Nephron (organoid): Measurements from ENCODE around the gene FARP2.
"Not testable (repeated sequence)": the region's sequence is repeated elsewhere in the genome, so short reads cannot be mapped to it uniquely, and the experiment has no call there.

Experiments
- H3K27ac Mint-ChIP-seq, 3 experiments: 2 replicates each; pipeline ENCODE4 v1.8.0; 2020; ENCODE audit warnings: mixed read lengths in 3 of 3, mild to moderate bottlenecking in 2 of 3, moderate library complexity in 1 of 3
- H3K27me3 Mint-ChIP-seq: 2 replicates; pipeline ENCODE4 v1.8.0; 2021; ENCODE audit warnings: low read depth, mild to moderate bottlenecking, moderate library complexity, mixed read lengths
- H3K36me3 Mint-ChIP-seq: 2 replicates; pipeline ENCODE4 v1.8.0; 2020; ENCODE audit warnings: low read depth, mixed read lengths
- H3K4me1 Mint-ChIP-seq: 2 replicates; pipeline ENCODE4 v1.8.0; 2020; ENCODE audit warnings: mixed read lengths
- H3K4me3 Mint-ChIP-seq, 3 experiments: 2 replicates each; pipeline ENCODE4 v1.8.0; 2020; ENCODE audit warnings: mild to moderate bottlenecking in 3 of 3, mixed read lengths in 3 of 3, moderate library complexity in 2 of 3
- H3K9me3 Mint-ChIP-seq: 2 replicates; pipeline ENCODE4 v1.8.0; 2020; ENCODE audit warnings: mixed read lengths
- TF ChIP-seq, protein P1 (sequence below), 3 experiments: fragments of 200-600 bp; sonication (generic); IDR thresholded peaks; one replicate each; pipeline ENCODE4 v1.5.0; 2021; ENCODE audit warnings: antibody characterized with exemption in 3 of 3; ENCODE audit not compliant: unreplicated experiment in 3 of 3

The FARP2 gene

DNA sequence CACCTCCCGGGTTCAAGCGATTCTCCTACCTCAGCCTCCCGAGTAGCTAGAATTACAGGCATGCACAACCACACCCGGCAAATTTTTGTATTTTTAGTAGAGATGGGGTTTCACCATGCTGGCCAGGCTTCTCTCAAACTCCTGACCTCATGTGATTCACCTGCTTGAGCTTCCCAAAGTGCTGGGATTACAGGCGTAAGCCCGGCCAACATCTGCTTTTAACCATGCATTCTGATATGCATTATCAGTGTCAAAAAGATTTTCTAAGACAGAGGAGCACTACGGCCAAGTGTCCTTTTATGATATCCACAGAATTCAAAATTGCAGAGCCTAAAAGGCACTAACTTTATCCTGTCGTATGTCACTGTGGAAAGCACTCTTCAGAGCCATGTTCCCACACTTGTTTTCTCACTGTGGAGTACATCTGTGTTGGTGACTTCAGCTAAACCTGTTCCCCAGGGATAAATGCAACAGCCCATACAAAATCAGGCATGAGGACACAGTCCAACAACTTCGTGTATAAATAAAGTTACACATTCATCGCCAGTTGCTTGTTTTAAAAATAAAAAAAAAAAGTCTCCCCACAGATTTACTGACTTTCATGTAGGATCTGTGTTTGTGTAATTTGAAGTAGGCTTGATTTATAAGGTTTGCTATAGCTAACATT, 95.9 kb downstream of the FARP2 start:
- H3K27me3 Mint-ChIP-seq, result no peaks in the 10 kb centered on the region
- peak overlapping the region; percentile 15 to 69 (median 38) for H3K27ac Mint-ChIP-seq
- peaks cover 12% of the 10 kb centered on the region for H3K4me1 Mint-ChIP-seq
- TF ChIP-seq, protein P1, sequence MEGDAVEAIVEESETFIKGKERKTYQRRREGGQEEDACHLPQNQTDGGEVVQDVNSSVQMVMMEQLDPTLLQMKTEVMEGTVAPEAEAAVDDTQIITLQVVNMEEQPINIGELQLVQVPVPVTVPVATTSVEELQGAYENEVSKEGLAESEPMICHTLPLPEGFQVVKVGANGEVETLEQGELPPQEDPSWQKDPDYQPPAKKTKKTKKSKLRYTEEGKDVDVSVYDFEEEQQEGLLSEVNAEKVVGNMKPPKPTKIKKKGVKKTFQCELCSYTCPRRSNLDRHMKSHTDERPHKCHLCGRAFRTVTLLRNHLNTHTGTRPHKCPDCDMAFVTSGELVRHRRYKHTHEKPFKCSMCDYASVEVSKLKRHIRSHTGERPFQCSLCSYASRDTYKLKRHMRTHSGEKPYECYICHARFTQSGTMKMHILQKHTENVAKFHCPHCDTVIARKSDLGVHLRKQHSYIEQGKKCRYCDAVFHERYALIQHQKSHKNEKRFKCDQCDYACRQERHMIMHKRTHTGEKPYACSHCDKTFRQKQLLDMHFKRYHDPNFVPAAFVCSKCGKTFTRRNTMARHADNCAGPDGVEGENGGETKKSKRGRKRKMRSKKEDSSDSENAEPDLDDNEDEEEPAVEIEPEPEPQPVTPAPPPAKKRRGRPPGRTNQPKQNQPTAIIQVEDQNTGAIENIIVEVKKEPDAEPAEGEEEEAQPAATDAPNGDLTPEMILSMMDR (IDR thresholded peaks at IDR 0.05; ENCODE audit: unreplicated experiment in 3 of 3), result no peak
- peaks cover 3% of the 10 kb centered on the region for H3K36me3 Mint-ChIP-seq
- H3K9me3 Mint-ChIP-seq, result no peaks in the 10 kb centered on the region
- no peak overlapping the region for H3K4me3 Mint-ChIP-seq

DNA sequence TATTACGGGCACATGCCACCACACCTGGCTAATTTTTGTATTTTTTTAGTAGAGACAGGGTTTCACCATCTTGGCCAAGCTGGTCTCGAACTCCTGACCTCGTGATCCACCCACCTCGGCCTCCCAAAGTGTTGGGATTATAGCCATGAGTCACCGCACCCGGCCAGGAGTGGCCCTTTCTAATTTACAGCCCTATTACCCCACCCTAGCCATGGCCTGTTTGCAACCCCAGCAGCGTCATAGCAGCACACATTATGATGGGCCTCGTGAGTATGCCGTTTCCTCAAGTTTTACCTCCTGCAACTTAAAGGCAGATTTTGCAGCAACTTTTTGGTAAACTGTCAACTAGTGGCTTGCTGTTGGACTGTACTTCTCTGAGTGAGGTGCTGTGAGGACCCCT, 97.8 kb downstream of the FARP2 start:
- not testable (repeated sequence) for H3K27me3 Mint-ChIP-seq, H3K27ac Mint-ChIP-seq, H3K4me3 Mint-ChIP-seq, H3K9me3 Mint-ChIP-seq, H3K36me3 Mint-ChIP-seq
- peaks cover 12% of the 10 kb centered on the region for H3K4me1 Mint-ChIP-seq

DNA sequence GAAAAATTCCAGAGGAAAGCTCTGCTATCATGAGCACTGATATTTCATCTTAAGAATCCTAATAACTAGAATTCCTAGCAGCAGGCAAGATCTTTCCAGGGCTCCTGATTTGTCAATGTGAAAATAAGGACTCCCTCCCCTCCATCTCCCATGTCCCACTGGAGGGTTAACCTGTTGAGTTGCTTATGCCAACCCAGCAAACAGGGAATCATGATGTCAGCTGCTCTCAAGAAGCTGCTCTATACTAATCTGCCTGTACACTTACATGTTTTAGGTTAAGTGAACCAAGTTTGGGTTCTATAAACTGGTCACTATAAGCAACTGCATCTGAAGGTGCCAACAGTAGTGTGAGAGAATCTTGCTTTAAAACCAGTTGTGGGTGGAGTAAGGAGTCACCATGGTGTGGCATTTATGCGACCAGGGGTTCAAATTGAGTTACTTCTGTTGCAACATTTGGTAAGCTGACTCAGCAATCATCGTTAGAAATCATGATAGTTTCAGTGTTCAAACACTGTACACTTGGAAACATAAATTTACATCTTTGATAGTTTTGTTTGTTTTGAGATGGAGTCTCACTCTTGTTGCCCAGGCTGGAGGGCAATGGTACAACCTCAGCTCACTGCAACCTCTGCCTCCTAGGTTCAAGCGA, 98.9 kb downstream of the FARP2 start:
- H3K4me3 Mint-ChIP-seq, result no peak overlapping the region
- TF ChIP-seq, protein P1 (IDR thresholded peaks at IDR 0.05; ENCODE audit: unreplicated experiment in 3 of 3), result no peak
- no peak overlapping the region for H3K27ac Mint-ChIP-seq
- no peaks in the 10 kb centered on the region for H3K9me3 Mint-ChIP-seq
- H3K27me3 Mint-ChIP-seq, result no peaks in the 10 kb centered on the region
- H3K4me1 Mint-ChIP-seq, result peaks cover 12% of the 10 kb centered on the region
- no peaks in the 10 kb centered on the region for H3K36me3 Mint-ChIP-seq

DNA sequence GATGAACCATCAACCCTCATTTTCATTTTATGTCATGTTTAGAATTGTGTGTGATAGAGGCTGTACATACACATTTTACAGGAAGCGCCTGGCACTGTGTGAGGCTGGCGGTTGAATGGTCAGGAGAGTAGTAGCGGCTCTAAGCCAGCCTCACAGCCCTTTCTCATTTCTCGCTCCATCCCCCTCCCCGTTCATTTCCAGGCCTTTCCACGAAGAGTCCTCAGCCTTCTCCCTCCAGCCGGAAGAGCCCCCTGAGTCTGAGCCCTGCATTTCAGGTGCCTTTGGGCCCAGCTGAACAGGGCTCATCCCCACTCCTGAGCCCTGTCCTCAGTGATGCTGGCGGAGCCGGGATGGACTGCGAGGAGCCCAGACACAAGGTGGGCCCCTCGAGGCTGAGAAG, 100.5 kb downstream of the FARP2 start:
- H3K4me1 Mint-ChIP-seq, result peaks cover 10% of the 10 kb centered on the region
- TF ChIP-seq, protein P1 (IDR thresholded peaks at IDR 0.05; ENCODE audit: unreplicated experiment in 3 of 3), result no peak
- no peaks in the 10 kb centered on the region for H3K27me3 Mint-ChIP-seq
- no peaks in the 10 kb centered on the region for H3K9me3 Mint-ChIP-seq
- H3K27ac Mint-ChIP-seq, result no peak overlapping the region
- H3K4me3 Mint-ChIP-seq, result no peak overlapping the region
- H3K36me3 Mint-ChIP-seq, result no peaks in the 10 kb centered on the region

DNA sequence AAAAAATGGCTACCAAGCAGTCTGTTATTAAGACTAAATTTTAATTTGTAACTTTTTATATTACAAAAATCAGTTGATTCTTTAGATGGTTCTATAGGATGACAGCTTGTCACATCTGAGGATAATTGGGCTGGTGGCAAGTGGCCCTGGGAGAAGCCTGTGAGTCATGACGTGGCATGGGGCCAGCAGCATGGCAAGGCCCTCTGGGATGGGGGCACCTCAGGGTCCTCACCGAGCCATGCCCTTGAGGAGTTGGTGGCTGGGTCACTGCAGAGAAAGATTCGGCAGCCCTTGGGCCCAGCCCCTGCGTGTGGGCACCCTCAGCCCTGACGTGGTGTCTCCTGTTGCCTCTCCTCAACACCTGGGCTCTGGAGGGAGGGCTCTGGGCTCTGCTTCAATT, 102.6 kb downstream of the FARP2 start:
- TF ChIP-seq, protein P1 (IDR thresholded peaks at IDR 0.05; ENCODE audit: unreplicated experiment in 3 of 3), result no peak
- H3K9me3 Mint-ChIP-seq, result no peaks in the 10 kb centered on the region
- H3K36me3 Mint-ChIP-seq, result no peaks in the 10 kb centered on the region
- H3K4me3 Mint-ChIP-seq, result no peak overlapping the region
- H3K27ac Mint-ChIP-seq, result no peak overlapping the region
- H3K27me3 Mint-ChIP-seq, result no peaks in the 10 kb centered on the region
- peaks cover 4% of the 10 kb centered on the region for H3K4me1 Mint-ChIP-seq

DNA sequence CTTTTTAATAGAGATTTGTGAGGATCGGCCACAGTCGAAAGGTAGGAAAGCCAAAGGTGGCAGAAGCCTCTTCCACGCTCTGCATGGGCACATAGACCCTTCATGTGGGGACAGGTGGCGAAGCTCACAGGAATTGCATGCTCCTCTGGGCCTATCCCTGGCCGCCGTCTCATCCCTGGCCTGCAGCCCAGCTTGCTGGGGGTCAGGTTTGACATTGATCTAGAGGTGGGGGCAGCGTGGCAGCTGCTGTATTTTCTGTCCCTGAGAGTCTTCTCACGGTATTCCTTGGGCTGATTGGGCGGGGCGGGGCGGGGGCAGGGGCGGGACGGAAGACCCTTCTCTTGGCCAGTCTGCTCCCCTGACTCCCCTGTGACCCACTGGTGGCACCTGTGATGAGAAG, 103.4 kb downstream of the FARP2 start:
- Mint-ChIP-seq H3K4me1 (peaks cover 6% of the 10 kb centered on the region), H3K36me3 (no peaks in the 10 kb centered on the region), H3K27me3 (no peaks in the 10 kb centered on the region), H3K4me3 (no peak overlapping the region), H3K9me3 (no peaks in the 10 kb centered on the region), H3K27ac (no peak overlapping the region)
- TF ChIP-seq, protein P1 (IDR thresholded peaks at IDR 0.05; ENCODE audit: unreplicated experiment in 3 of 3), result no peak
